ENCODE results near the gene ELMO1.

Gene ELMO1

GRCh38 chr7:37342176-37342687 is 106.4 kb downstream of the ELMO1 start:
- DNase-seq = no peak

- no peak for DNase-seq
Measured at GRCh38 chr7:37341033-37341630, 107.5 kb downstream of the ELMO1 start.

GRCh38 chr7:37338966-37339365 is 109.7 kb downstream of the ELMO1 start:
- no peak for DNase-seq

- no peak for DNase-seq
Measured at GRCh38 chr7:37337522-37337921, 111.1 kb downstream of the ELMO1 start.

GRCh38 chr7:37336259-37336658 is 112.4 kb downstream of the ELMO1 start:
- DNase-seq = no peak

GRCh38 chr7:37333075-37333474 is 115.6 kb downstream of the ELMO1 start:
- DNase-seq = no peak

GRCh38 chr7:37332243-37333016 is 116.2 kb downstream of the ELMO1 start:
- DNase-seq = no peak

- DNase-seq = no peak
Measured at GRCh38 chr7:37330775-37331174, 117.9 kb downstream of the ELMO1 start.

GRCh38 chr7:37329940-37330339 is 118.7 kb downstream of the ELMO1 start:
- DNase-seq = no peak

- DNase-seq = no peak
Measured at GRCh38 chr7:37327288-37327687, 121.4 kb downstream of the ELMO1 start.

- no peak for DNase-seq
Measured at GRCh38 chr7:37323966-37324365, 124.7 kb downstream of the ELMO1 start.

- DNase-seq = no peak
Measured at GRCh38 chr7:37322831-37323230, 125.8 kb downstream of the ELMO1 start.

GRCh38 chr7:37320848-37321468 is 127.7 kb downstream of the ELMO1 start:
- no peak for DNase-seq

- DNase-seq = no peak
Measured at GRCh38 chr7:37320140-37320847, 128.4 kb downstream of the ELMO1 start.

- no peak for DNase-seq
Measured at GRCh38 chr7:37318541-37318940, 130.1 kb downstream of the ELMO1 start.

GRCh38 chr7:37315772-37316715 is 132.6 kb downstream of the ELMO1 start:
- DNase-seq = no peak

- DNase-seq = no peak
Measured at GRCh38 chr7:37312608-37313007, 136.1 kb downstream of the ELMO1 start.

GRCh38 chr7:37311355-37311754 is 137.3 kb downstream of the ELMO1 start:
- peak; percentile 24 for DNase-seq

GRCh38 chr7:37310327-37311080 is 138.2 kb downstream of the ELMO1 start:
- no peak for DNase-seq

- no peak for DNase-seq
Measured at GRCh38 chr7:37309493-37309892, 139.2 kb downstream of the ELMO1 start.

GRCh38 chr7:37304921-37305320 is 143.7 kb downstream of the ELMO1 start:
- no peak for DNase-seq

All from T-helper 9 cell (primary cell).